ENCODE results near the gene RFNG. TPM values are rescaled to one million over a fixed set of nuclear protein-coding genes. Genes with fewer than 3 reads are reported as not detected.

The RFNG gene
- total and polyA plus RNA-seq, 8 donors, result 29.3 to 52.7 (median 45.5) TPM

DNA sequence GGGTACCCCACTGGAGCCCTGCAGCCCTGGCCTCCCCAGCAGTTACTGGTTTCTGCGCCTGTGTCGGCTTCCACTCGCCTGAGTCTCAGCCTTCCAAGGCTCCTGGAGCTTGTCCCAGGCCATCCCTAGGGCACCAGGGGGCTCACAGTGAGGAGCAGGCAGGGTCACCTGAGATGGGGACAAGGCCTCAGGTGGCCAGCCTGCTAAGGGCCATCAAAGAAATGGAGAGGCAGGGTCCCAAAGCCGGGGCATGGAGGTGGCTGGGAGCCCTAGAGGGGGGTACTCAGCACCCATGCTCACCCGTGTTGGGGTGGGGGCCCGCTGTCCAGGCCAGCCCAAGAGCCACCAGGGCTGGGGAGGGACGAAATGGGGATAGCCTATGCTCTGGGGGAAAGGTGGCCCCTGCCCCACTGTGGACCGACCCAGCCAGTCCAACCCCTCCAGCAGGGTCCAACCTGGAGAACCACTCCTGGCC, 45.1 kb upstream of the RFNG start:
- Histone ChIP-seq H3K4me1 (peaks cover 18 to 52% of the 10 kb centered on the region in 2 donors), H3K36me3 (peaks cover 8 to 45% of the 10 kb centered on the region in 2 donors), H3K4me3 (peak overlapping the region; percentile 80 to 90), H3K9me3 (no peaks in the 10 kb centered on the region), H3K27me3 (no peaks in the 10 kb centered on the region), H3K27ac (peak overlapping the region; percentile 91 to 92)
- no peak for DNase-seq
- intact Hi-C loops (cut with DNase I), result no loop called here
- no peak for ATAC-seq
- no peak for TF ChIP-seq CTCF (IDR thresholded peaks at IDR 0.05)

GRCh38 chr17:82095777-82096708, 44.4 kb upstream of the RFNG start:
- DNase-seq, result no peak
- no peak for TF ChIP-seq CTCF (IDR thresholded peaks at IDR 0.05)
- no peak for ATAC-seq
- no peaks in the 10 kb centered on the region for H3K27me3 ChIP-seq
- intact Hi-C loops (cut with DNase I), result no loop called here
- no peaks in the 10 kb centered on the region for H3K9me3 ChIP-seq
- H3K36me3 ChIP-seq, result peaks cover 8 to 52% of the 10 kb centered on the region in 2 donors
- H3K4me3 ChIP-seq, result peak overlapping the region; percentile 80 to 90
- no peak overlapping the region for H3K27ac ChIP-seq
- peaks cover 18 to 45% of the 10 kb centered on the region in 2 donors for H3K4me1 ChIP-seq

GRCh38 chr17:82094931-82095776, 43.5 kb upstream of the RFNG start:
- Histone ChIP-seq H3K9me3 (no peaks in the 10 kb centered on the region), H3K36me3 (peaks cover 8 to 61% of the 10 kb centered on the region in 2 donors), H3K4me3 (peak overlapping the region in 1 of 2 donors; percentile 90), H3K27me3 (no peaks in the 10 kb centered on the region), H3K27ac (no peak overlapping the region), H3K4me1 (peaks cover 18 to 42% of the 10 kb centered on the region in 2 donors)
- intact Hi-C loops (cut with DNase I), result no loop called here
- DNase-seq, result peak in 1 of 4 donors; percentile 77
- TF ChIP-seq CTCF (IDR thresholded peaks at IDR 0.05), result no peak
- ATAC-seq, result no peak

DNA sequence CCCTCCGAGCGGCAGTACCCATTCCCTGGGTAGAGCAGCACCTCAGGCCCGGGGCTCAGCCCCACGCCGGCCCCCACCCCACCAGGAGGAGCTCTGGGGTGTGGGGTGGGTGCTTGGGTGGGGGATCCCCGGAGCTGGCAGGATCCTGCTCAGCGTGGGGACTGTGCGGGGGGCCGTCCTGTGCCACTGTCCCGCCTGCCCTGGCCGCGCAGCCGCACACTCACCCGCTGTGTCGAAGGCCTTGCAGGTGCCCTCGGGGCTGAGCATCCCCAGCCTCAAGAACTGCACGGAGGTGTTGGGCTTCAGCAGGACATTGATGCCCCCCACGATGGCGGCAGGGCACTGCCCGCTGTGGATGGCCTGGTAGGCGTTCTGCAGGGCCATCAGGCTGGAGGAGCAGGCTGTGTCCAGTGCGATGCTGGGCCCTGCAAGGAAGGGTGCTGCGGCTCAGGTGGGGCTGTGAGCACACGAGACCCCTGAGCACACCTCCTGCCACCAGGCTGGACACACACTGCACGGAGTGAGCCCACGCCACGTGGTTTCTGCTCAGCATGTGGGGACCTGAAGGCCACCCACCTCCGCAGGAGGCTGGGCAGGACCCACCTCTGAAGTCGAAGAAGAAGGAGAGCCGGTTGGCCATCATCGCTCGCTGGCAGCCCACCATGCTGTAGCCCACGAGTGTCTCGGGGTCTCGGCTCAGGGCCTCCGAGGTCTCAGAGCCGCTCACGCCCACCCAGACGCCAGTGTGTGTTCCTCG, 41.6 kb upstream of the RFNG start:
- Histone ChIP-seq H3K27ac (no peak overlapping the region), H3K4me1 (peaks cover 8 to 28% of the 10 kb centered on the region in 2 donors), H3K27me3 (no peaks in the 10 kb centered on the region), H3K4me3 (no peak overlapping the region), H3K36me3 (peaks cover 8 to 81% of the 10 kb centered on the region in 2 donors), H3K9me3 (no peaks in the 10 kb centered on the region)
- TF ChIP-seq CTCF (IDR thresholded peaks at IDR 0.05), result no peak
- DNase-seq (peak in 1 of 4 donors; percentile 71), ATAC-seq (no peak)
- intact Hi-C loops (cut with DNase I), result no loop called here
